ENCODE data around the gene BBX. TPM values are rescaled to one million over a fixed set of nuclear protein-coding genes. Genes with fewer than 3 reads are reported as not detected.

BBX gene
- total and polyA plus RNA-seq, 2 of the 13 experiments (the other 11 are each of a cell fraction or from before 2014, with no cell fraction given) = 13.7 to 23.2 TPM

GRCh38 chr3:107598926-107599771 lies 76.4 kb downstream of the BBX start (continued):
- TF ChIP-seq PHF20 (CRISPR knock-in tag; IDR thresholded peaks at IDR 0.05) (0 out of 2 replicates have a peak, but pooled peaks have one; percentile 29), SALL1 (CRISPR knock-in tag; IDR thresholded peaks at IDR 0.05) (peak; percentile 59), TFAP4 (IDR thresholded peaks at IDR 0.05; ENCODE audit: borderline replicate concordance, low read depth) (peak; percentile 87), ZNF318 (CRISPR knock-in tag; IDR thresholded peaks at IDR 0.05) (no peak), PHF8 (CRISPR knock-in tag; IDR thresholded peaks at IDR 0.05) (peak; percentile 41; the same call in 1 of the 2 replicates), ZNF557 (CRISPR knock-in tag; IDR thresholded peaks at IDR 0.05) (no peak), ELK4 (CRISPR knock-in tag; IDR thresholded peaks at IDR 0.05; ENCODE audit: borderline replicate concordance) (no peak), RARA (CRISPR knock-in tag; IDR thresholded peaks at IDR 0.05) (peak; percentile 29; the same call in 1 of the 2 replicates), THAP11 (CRISPR knock-in tag; IDR thresholded peaks at IDR 0.05) (0 out of 2 replicates have a peak, but pooled peaks have one; percentile 39), ZNF558 (CRISPR knock-in tag; IDR thresholded peaks at IDR 0.05; ENCODE audit: borderline replicate concordance) (no peak), RFX1 (IDR thresholded peaks at IDR 0.05) (no peak), RBAK (CRISPR knock-in tag; IDR thresholded peaks at IDR 0.05) (no peak), ZNF282 (IDR thresholded peaks at IDR 0.05; ENCODE audit: partially characterized antibody) (no peak), ZNF326 (CRISPR knock-in tag; IDR thresholded peaks at IDR 0.05; ENCODE audit: borderline replicate concordance) (no peak), ZMYM4 (CRISPR knock-in tag; IDR thresholded peaks at IDR 0.05) (peak; percentile 73), NAIF1 (CRISPR knock-in tag; IDR thresholded peaks at IDR 0.05; ENCODE audit: borderline replicate concordance) (no peak), SOX5 (CRISPR knock-in tag; IDR thresholded peaks at IDR 0.05; ENCODE audit: borderline replicate concordance) (0 out of 2 replicates have a peak, but pooled peaks have one; percentile 22), GLMP (CRISPR knock-in tag; IDR thresholded peaks at IDR 0.05; ENCODE audit: borderline replicate concordance) (no peak)
